ENCODE results near the gene SLC7A6OS.

Gene SLC7A6OS

GRCh38 chr16:68279726-68280558 lies 30.8 kb downstream of the SLC7A6OS start:
- DNase-seq (ENCODE audit: low read depth in 2 of 2) = no peak

- DNase-seq (ENCODE audit: low read depth in 2 of 2) = no peak
Observed at GRCh38 chr16:68276223-68276622, 34.5 kb downstream of the SLC7A6OS start.

GRCh38 chr16:68275611-68276191 lies 35.0 kb downstream of the SLC7A6OS start:
- no peak for DNase-seq (ENCODE audit: low read depth in 2 of 2)

GRCh38 chr16:68274441-68274840 lies 36.3 kb downstream of the SLC7A6OS start:
- no peak for DNase-seq (ENCODE audit: low read depth in 2 of 2)

- no peak for DNase-seq (ENCODE audit: low read depth in 2 of 2)
Observed at GRCh38 chr16:68273896-68274295, 36.9 kb downstream of the SLC7A6OS start.

- no peak for DNase-seq (ENCODE audit: low read depth in 2 of 2)
Observed at GRCh38 chr16:68273459-68273858, 37.3 kb downstream of the SLC7A6OS start.

- DNase-seq (ENCODE audit: low read depth in 2 of 2) = no peak
Observed at GRCh38 chr16:68272507-68273209, 38.1 kb downstream of the SLC7A6OS start.

GRCh38 chr16:68270353-68270752 lies 40.4 kb downstream of the SLC7A6OS start:
- no peak for DNase-seq (ENCODE audit: low read depth in 2 of 2)

- DNase-seq (ENCODE audit: low read depth in 2 of 2) = no peak
Observed at GRCh38 chr16:68269793-68270192, 41.0 kb downstream of the SLC7A6OS start.

GRCh38 chr16:68267612-68268405 lies 42.9 kb downstream of the SLC7A6OS start:
- no peak for DNase-seq (ENCODE audit: low read depth in 2 of 2)

GRCh38 chr16:68265078-68265920 lies 45.4 kb downstream of the SLC7A6OS start:
- peak in 1 of 2 donors; percentile 31 for DNase-seq (ENCODE audit: low read depth in 2 of 2)

GRCh38 chr16:68264128-68265077 lies 46.3 kb downstream of the SLC7A6OS start, which contains the start of gene SLC7A6:
TSS of gene SLC7A6 (plus strand) at chr16:68264526. CDS start at chr16:68274727, 10,201 bp downstream.
- DNase-seq (ENCODE audit: low read depth in 2 of 2) = peak; percentile 79 to 87

- DNase-seq (ENCODE audit: low read depth in 2 of 2) = no peak
Observed at GRCh38 chr16:68263559-68264127, 47.1 kb downstream of the SLC7A6OS start.

- no peak for DNase-seq (ENCODE audit: low read depth in 2 of 2)
Observed at GRCh38 chr16:68259007-68259825, 51.5 kb downstream of the SLC7A6OS start.

- DNase-seq (ENCODE audit: low read depth in 2 of 2) = no peak
Observed at GRCh38 chr16:68257906-68258800, 52.6 kb downstream of the SLC7A6OS start.

GRCh38 chr16:68257251-68257905 lies 53.4 kb downstream of the SLC7A6OS start:
- DNase-seq (ENCODE audit: low read depth in 2 of 2) = no peak

- no peak for DNase-seq (ENCODE audit: low read depth in 2 of 2)
Observed at GRCh38 chr16:68255712-68256111, 55.0 kb downstream of the SLC7A6OS start.
